ENCODE measurements around the gene ZFP28. TPM values are rescaled to one million over a fixed set of nuclear protein-coding genes. Genes with fewer than 3 reads are reported as not detected.
A peak's percentile ranks its signal among the peaks of the same experiment; 100 is the strongest.

Gene ZFP28
- polyA plus RNA-seq, 1 of the 3 experiments (the other 2 are of a cell fraction) = 3.5 TPM

- 88% methylated on average over 2 of the region's 2 CpGs for WGBS (ENCODE audit: low lambda C conversion rate)
- Histone ChIP-seq H3K9me3 (0 out of 2 replicates have a peak, but pooled peaks cover 7% of the 10 kb centered on the region), H3K4me2 (no peak overlapping the region), H2AFZ (ENCODE audit: low read depth) (no peak overlapping the region), H3K9me2 (no peaks in the 10 kb centered on the region), H3K36me3 (replicated peaks in 1 of 2; ENCODE audit: control insufficient read depth in 1 of 2, insufficient read depth in 2 of 2, low read length in 1 of 2) (peaks cover 48 to 80% of the 10 kb centered on the region in 2 experiments), H3K79me2 (ENCODE audit: insufficient read depth) (peaks cover 14% of the 10 kb centered on the region; the same call in 1 of the 2 replicates), H3K27ac (ENCODE audit: low read depth in 2 of 2, low read length in 1 of 2) (no peak overlapping the region), H3K27me3 (ENCODE audit: insufficient read depth) (no peaks in the 10 kb centered on the region), H3K4me1 (ENCODE audit: control insufficient read depth in 1 of 2, insufficient read depth in 2 of 2, low read depth in 1 of 2, low read length in 1 of 2) (peaks cover 0 to 7% of the 10 kb centered on the region in 2 experiments; a peak in 1 of 4 replicates), H3K9ac (no peak overlapping the region), H3K4me3 (ENCODE audit: low read depth in 2 of 2, low read length in 1 of 2) (no peak overlapping the region; a peak in 1 of 4 replicates), H4K20me1 (ENCODE audit: insufficient read depth) (no peaks in the 10 kb centered on the region), H3F3A (replicated peaks; ENCODE audit: insufficient read depth) (no peaks in the 10 kb centered on the region)
- ChIA-PET POLR2A (no interaction called here), CTCF (no interaction called here)
- TF ChIP-seq ZBTB33 (IDR thresholded peaks at IDR 0.05; ENCODE audit: borderline replicate concordance, low read depth) (no peak), FOXJ3 (CRISPR knock-in tag; IDR thresholded peaks at IDR 0.05) (no peak)
- DNase-seq = no peak
These were observed 5.0 kb downstream of the ZFP28 start for GRCh38 chr19:56543776-56544175.

GRCh38 chr19:56547535-56547934 lies 8.8 kb downstream of the ZFP28 start:
- 85% methylated on average over 6 of the region's 6 CpGs for WGBS (ENCODE audit: low lambda C conversion rate)
- no peak overlapping the region for H2AFZ ChIP-seq (ENCODE audit: low read depth)
- no peak for TF ChIP-seq EP300 (IDR thresholded peaks at IDR 0.05; ENCODE audit: borderline replicate concordance in 1 of 2, low read depth in 1 of 2, low read length in 1 of 2)
- no peak for TF ChIP-seq CTCF (IDR thresholded peaks at IDR 0.05)
- no peak for TF ChIP-seq IRF3 (IDR thresholded peaks at IDR 0.05; ENCODE audit: low read depth, low read length)
- no peak for TF ChIP-seq GATA2 (CRISPR knock-in tag; IDR thresholded peaks at IDR 0.05)
- TF ChIP-seq GABPA (IDR thresholded peaks at IDR 0.05; ENCODE audit: low read depth) = no peak
- no peak for TF ChIP-seq USF2 (IDR thresholded peaks at IDR 0.05; ENCODE audit: borderline replicate concordance, low read depth, low read length)
- TF ChIP-seq ELF1 (IDR thresholded peaks at IDR 0.05) = no peak
- no peak for TF ChIP-seq RCOR1 (IDR thresholded peaks at IDR 0.05; ENCODE audit: low read length)
- no peak for TF ChIP-seq NRF1 (IDR thresholded peaks at IDR 0.05; ENCODE audit: low read depth, low read length)
- no peak for TF ChIP-seq TCF12 (IDR thresholded peaks at IDR 0.05)
- TF ChIP-seq MXI1 (IDR thresholded peaks at IDR 0.05; ENCODE audit: low read depth, low read length) = no peak
- no peak for TF ChIP-seq ZBTB33 (IDR thresholded peaks at IDR 0.05; ENCODE audit: borderline replicate concordance, low read depth)
- TF ChIP-seq SMC3 (IDR thresholded peaks at IDR 0.05; ENCODE audit: low read depth, low read length) = no peak
- TF ChIP-seq POLR2AphosphoS5 (IDR thresholded peaks at IDR 0.05; ENCODE audit: low read depth, low read length) = no peak
- TF ChIP-seq MEF2A (IDR thresholded peaks at IDR 0.05; ENCODE audit: borderline replicate concordance, low read depth) = no peak
- TF ChIP-seq YY1 (IDR thresholded peaks at IDR 0.05; ENCODE audit: low read depth) = no peak
- no peak for TF ChIP-seq CHD2 (IDR thresholded peaks at IDR 0.05; ENCODE audit: low read length, partially characterized antibody)
- CTCF ChIA-PET = no interaction called here
- peaks cover 19% of the 10 kb centered on the region for H3K9me3 ChIP-seq
- no peaks in the 10 kb centered on the region for H3K4me1 ChIP-seq (ENCODE audit: control insufficient read depth in 1 of 2, insufficient read depth in 2 of 2, low read depth in 1 of 2, low read length in 1 of 2)
- no peak overlapping the region for H3K4me2 ChIP-seq
- H3F3A ChIP-seq (replicated peaks; ENCODE audit: insufficient read depth) = no peaks in the 10 kb centered on the region
- no peaks in the 10 kb centered on the region for H4K20me1 ChIP-seq (ENCODE audit: insufficient read depth)
- POLR2A ChIA-PET = no interaction called here
- DNase-seq = no peak
- no peak overlapping the region for H3K9ac ChIP-seq
- H3K4me3 ChIP-seq (ENCODE audit: low read depth in 2 of 2, low read length in 1 of 2) = peak overlapping the region in 1 of 2 experiments; percentile 17; a peak in 1 of 4 replicates
- no peaks in the 10 kb centered on the region for H3K9me2 ChIP-seq
- H3K27ac ChIP-seq (ENCODE audit: low read depth in 2 of 2, low read length in 1 of 2) = no peak overlapping the region
- H3K27me3 ChIP-seq (ENCODE audit: insufficient read depth) = no peaks in the 10 kb centered on the region
- peaks cover 74 to 95% of the 10 kb centered on the region in 2 experiments for H3K36me3 ChIP-seq (replicated peaks in 1 of 2; ENCODE audit: control insufficient read depth in 1 of 2, insufficient read depth in 2 of 2, low read length in 1 of 2)
- H3K79me2 ChIP-seq (ENCODE audit: insufficient read depth) = peaks cover 6% of the 10 kb centered on the region; the same call in 1 of the 2 replicates
